ENCODE data around the gene LMAN2. TPM values are rescaled to one million over a fixed set of nuclear protein-coding genes. Genes with fewer than 3 reads are reported as not detected.
"Not testable (repeated sequence)": the region's sequence is repeated elsewhere in the genome, so short reads cannot be mapped to it uniquely, and the experiment has no call there.

The LMAN2 gene
- total RNA-seq, 1 donor from 2014 or later: 88.0 TPM

DNA sequence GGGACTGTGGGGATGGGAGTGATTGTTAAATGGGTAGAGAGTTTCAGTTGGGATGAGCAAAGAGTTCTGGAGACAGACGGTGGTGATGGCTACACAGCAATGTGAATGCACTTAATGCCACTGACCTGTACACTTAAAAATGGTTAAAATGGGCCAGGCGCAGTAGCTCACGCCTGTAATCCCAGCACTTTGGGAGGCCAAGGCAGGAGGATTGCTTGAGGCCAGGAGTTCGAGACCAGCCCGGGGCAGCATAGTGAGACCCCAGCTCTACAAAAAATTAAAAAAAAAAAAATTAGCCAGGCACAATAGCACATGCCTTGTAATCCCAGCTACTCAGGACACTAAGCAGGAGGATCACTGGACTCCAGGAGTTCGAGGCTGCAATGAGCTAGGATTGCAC is 7.7 kb downstream of the LMAN2 start:
- POLR2A ChIA-PET: interaction anchor here (0.6 to 0.7 kb wide), 2 partner anchors 13 to 82 kb away, joined by 3 read pairs; partner anchors contain the start of gene GRK6

DNA sequence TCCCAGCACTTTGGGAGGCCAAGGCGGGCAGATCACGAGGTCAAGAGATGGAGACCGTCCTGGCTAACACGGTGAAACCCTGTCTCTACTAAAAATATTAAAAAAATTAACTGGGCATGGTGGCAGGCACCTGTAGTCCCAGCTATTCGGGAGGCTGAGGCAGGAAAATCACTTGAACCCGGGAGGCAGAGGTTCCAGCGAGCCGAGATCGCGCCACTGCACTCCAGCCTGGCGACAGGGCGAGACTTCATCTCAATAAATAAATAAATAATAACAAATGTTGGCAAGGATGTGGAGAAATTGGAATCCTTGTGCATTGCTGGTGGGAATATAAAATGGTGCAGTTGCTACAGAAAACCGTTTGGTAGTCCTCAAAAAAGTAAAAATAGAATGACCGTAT is 8.5 kb downstream of the LMAN2 start:
- ATAC-seq (ENCODE audit: low read depth); POLR2A ChIA-PET; H3K4me3 Mint-ChIP-seq; DNase-seq; H3K27ac Mint-ChIP-seq; CTCF ChIA-PET; H3K9me3 Mint-ChIP-seq; H3K27me3 Mint-ChIP-seq; intact Hi-C loops (cut with micrococcal nuclease): not testable (repeated sequence)
- H3K4me1 Mint-ChIP-seq: peaks cover 14% of the 10 kb centered on the region
- peaks cover 56% of the 10 kb centered on the region for H3K36me3 Mint-ChIP-seq (ENCODE audit: low read depth)

More for the DNA sequence above, 7.7 kb downstream of the LMAN2 start:
- Mint-ChIP-seq H3K4me3 (no peak overlapping the region), H3K36me3 (ENCODE audit: low read depth) (peaks cover 49% of the 10 kb centered on the region), H3K4me1 (peaks cover 16% of the 10 kb centered on the region), H3K9me3 (no peaks in the 10 kb centered on the region), H3K27ac (no peak overlapping the region), H3K27me3 (no peaks in the 10 kb centered on the region)
- DNase-seq (no peak), ATAC-seq (ENCODE audit: low read depth) (no peak)
- TF ChIP-seq, protein P1, sequence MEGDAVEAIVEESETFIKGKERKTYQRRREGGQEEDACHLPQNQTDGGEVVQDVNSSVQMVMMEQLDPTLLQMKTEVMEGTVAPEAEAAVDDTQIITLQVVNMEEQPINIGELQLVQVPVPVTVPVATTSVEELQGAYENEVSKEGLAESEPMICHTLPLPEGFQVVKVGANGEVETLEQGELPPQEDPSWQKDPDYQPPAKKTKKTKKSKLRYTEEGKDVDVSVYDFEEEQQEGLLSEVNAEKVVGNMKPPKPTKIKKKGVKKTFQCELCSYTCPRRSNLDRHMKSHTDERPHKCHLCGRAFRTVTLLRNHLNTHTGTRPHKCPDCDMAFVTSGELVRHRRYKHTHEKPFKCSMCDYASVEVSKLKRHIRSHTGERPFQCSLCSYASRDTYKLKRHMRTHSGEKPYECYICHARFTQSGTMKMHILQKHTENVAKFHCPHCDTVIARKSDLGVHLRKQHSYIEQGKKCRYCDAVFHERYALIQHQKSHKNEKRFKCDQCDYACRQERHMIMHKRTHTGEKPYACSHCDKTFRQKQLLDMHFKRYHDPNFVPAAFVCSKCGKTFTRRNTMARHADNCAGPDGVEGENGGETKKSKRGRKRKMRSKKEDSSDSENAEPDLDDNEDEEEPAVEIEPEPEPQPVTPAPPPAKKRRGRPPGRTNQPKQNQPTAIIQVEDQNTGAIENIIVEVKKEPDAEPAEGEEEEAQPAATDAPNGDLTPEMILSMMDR (IDR thresholded peaks at IDR 0.05): no peak
- intact Hi-C loops (cut with micrococcal nuclease): no loop called here
- CTCF ChIA-PET: interaction anchor here (1.5 kb wide), 1 partner anchor 26 kb away, joined by 4 read pairs; no protein-coding TSS in a partner anchor

DNA sequence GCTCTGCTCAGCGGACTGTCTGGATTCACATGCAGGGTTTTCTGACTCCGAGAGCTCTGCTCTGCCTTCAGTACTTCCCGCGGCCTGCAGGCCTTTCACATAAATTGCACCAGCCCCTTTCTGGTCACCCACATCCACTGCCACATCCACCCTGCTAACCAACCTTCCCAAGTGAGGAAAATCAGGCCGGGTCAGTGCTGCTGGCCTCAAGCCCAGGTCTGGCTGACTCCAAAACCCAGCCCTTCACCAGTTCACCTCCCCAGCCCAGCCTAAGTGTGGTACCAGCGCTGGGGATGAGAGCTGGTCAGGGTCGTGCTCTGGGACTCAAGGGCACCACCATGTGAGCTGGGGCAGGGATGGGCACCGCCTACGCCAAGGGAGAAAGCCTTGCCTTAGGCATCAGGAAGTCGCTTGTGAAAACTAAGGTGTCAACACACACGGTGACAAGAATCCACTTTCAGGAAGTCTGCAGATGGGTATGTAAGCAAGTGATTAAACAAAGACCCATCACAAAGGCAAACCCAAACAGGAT is 12.3 kb downstream of the LMAN2 start:
- DNase-seq (no peak), ATAC-seq (ENCODE audit: low read depth) (no peak)
- CTCF ChIA-PET: interaction anchor here (1.0 kb wide), 1 partner anchor 65 kb away, joined by 3 read pairs; no protein-coding TSS in a partner anchor
- intact Hi-C loops (cut with micrococcal nuclease): no loop called here
- Mint-ChIP-seq H3K27me3 (no peaks in the 10 kb centered on the region), H3K9me3 (no peaks in the 10 kb centered on the region), H3K4me1 (peaks cover 4% of the 10 kb centered on the region), H3K4me3 (no peak overlapping the region), H3K36me3 (ENCODE audit: low read depth) (peaks cover 70% of the 10 kb centered on the region), H3K27ac (no peak overlapping the region)
- POLR2A ChIA-PET: no interaction called here
- TF ChIP-seq, protein P1 (IDR thresholded peaks at IDR 0.05): no peak

DNA sequence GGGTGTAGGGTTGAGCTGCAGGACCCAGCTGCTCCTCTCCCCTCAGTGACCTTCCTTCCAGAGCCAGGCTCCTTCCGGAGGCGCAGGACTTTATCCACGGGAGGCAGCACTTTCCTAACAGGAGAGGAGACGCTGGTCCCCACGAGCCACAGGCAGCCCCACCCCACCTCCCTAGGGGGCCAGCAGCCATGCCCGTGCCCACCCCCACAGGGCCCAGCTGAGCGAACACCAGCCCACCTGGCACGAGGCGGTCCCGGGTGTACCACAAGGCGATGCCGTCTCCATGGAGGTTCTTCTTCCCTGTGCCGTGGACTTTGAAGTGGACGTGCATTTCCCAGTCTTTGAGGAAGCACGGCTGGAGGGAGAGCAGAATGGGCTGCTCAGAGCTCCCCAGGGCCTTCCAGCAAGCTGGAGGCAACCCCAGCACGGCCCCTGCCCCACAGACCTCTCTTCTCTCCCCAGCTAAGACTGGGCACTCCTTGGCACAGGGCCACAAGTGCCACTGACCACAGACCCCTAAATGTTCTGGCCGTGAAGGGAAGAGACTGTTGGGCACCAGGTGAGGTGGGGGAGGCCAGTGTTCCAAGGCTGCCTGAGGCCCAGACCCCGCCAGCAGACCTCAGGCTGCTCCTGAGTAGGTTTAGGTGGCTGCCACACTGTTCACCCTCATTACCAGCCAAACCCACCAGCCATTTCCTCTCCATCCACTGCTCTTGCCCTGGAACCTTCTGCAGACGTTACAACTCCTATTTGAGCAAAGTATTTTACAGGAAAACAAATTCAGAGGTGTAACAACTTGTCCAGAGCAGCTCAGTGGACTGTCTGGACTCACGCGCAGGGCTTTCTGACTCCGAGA is 13.0 kb downstream of the LMAN2 start:
- no peak for ATAC-seq (ENCODE audit: low read depth)
- DNase-seq: no peak
- Mint-ChIP-seq H3K4me1 (peaks cover 7% of the 10 kb centered on the region), H3K27ac (no peak overlapping the region), H3K27me3 (no peaks in the 10 kb centered on the region), H3K9me3 (no peaks in the 10 kb centered on the region), H3K36me3 (ENCODE audit: low read depth) (peaks cover 74% of the 10 kb centered on the region), H3K4me3 (no peak overlapping the region)
- intact Hi-C loops (cut with micrococcal nuclease): no loop called here
- TF ChIP-seq, protein P1 (IDR thresholded peaks at IDR 0.05): no peak
- POLR2A ChIA-PET: no interaction called here
- CTCF ChIA-PET: interaction anchor here (1.0 kb wide), 1 partner anchor 65 kb away, joined by 3 read pairs; no protein-coding TSS in a partner anchor

DNA sequence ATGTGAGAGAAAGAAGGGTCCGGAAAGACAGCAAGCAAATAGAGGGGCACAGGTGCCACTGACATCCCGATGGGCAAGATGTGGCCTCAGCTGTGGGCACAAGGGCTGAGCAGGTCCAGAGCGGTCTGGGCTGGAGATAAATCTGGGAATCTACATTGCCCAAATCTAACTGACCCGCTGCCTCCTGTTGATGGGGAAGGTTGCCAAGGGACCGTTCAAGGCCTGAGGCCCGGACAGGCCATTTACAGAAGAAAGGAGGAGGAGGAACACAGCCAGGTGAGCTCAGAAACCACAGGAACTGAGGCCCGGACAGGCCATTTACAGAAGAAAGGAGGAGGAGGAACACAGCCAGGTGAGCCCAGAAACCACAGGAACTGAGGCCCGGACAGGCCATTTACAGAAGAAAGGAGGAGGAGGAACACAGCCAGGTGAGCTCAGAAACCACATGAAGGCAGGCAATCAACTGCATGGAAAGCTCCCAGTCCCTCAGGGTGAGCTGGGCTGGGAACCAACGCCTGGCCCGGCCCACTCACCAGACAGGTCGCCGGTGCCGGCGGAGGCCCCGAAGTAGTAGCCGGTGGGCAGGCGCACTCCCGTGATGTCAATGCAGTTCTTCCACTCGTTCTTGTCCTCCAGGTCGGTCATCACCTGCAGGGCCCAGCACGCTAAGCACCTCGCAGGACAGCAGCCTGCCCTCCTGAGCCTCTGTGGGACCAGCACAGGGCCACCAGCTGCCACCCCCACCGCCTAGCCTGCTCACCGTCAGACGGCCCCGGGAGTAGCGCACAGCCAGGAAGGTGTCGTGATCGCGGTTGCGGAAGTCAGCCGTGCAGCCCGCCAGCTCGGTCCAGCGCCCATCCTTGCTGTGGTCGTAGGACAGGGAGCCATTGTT is 14.6 kb downstream of the LMAN2 start:
- peaks cover 85% of the 10 kb centered on the region for H3K36me3 Mint-ChIP-seq (ENCODE audit: low read depth)
- ATAC-seq (ENCODE audit: low read depth) (no peak), DNase-seq (no peak)
- no peak overlapping the region for H3K4me3 Mint-ChIP-seq
- H3K27ac Mint-ChIP-seq: no peak overlapping the region
- POLR2A ChIA-PET: interaction anchor here (0.5 kb wide), 1 partner anchor 37 kb away, joined by 3 read pairs; no protein-coding TSS in a partner anchor
- TF ChIP-seq, protein P1 (IDR thresholded peaks at IDR 0.05): no peak
- intact Hi-C loops (cut with micrococcal nuclease): loop anchor here (2.0 kb wide), 1 partner anchor 18 kb away; no protein-coding TSS in a partner anchor
- no peaks in the 10 kb centered on the region for H3K27me3 Mint-ChIP-seq
- H3K9me3 Mint-ChIP-seq: no peaks in the 10 kb centered on the region
- CTCF ChIA-PET: no interaction called here
- H3K4me1 Mint-ChIP-seq: peaks cover 9% of the 10 kb centered on the region
